ENCODE results near the gene INSR. TPM values are rescaled to one million over a fixed set of nuclear protein-coding genes. Genes with fewer than 3 reads are reported as not detected.

The INSR gene
- total RNA-seq, 2 donors from 2014 or later: 58.7 to 62.2 TPM

DNA sequence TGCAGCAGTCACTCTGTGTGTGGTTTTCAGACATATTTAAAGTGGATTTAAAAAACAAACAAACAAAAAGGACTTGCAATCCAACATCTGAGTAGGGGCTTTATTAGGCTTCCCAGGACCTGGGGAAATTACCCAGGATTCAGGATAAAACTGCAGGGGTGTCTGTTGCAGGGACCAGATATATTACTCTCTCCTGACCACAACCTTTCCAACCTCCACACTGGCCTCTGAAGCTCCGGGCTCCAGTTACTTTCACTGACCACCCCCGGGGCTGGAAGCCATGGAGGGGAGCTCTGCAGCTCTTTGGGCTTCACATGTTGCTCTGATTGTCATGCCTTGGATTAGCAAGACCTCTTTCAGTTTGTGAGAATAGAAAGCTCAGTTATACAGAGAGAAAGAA is 75.2 kb downstream of the INSR start:
- Histone ChIP-seq H3K27me3 (no peaks in the 10 kb centered on the region), H3K27ac (no peak overlapping the region), H3K9ac (ENCODE audit: low read depth in 2 of 2, low read length in 2 of 2) (no peak overlapping the region), H3K4me1 (no peaks in the 10 kb centered on the region), H3K36me3 (no peaks in the 10 kb centered on the region), H3K9me3 (no peaks in the 10 kb centered on the region), H3K4me3 (no peak overlapping the region)
- no peak for DNase-seq
- TF ChIP-seq, protein P1, sequence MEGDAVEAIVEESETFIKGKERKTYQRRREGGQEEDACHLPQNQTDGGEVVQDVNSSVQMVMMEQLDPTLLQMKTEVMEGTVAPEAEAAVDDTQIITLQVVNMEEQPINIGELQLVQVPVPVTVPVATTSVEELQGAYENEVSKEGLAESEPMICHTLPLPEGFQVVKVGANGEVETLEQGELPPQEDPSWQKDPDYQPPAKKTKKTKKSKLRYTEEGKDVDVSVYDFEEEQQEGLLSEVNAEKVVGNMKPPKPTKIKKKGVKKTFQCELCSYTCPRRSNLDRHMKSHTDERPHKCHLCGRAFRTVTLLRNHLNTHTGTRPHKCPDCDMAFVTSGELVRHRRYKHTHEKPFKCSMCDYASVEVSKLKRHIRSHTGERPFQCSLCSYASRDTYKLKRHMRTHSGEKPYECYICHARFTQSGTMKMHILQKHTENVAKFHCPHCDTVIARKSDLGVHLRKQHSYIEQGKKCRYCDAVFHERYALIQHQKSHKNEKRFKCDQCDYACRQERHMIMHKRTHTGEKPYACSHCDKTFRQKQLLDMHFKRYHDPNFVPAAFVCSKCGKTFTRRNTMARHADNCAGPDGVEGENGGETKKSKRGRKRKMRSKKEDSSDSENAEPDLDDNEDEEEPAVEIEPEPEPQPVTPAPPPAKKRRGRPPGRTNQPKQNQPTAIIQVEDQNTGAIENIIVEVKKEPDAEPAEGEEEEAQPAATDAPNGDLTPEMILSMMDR (IDR thresholded peaks at IDR 0.05): no peak
- intact Hi-C loops (cut with DNase I): no loop called here

DNA sequence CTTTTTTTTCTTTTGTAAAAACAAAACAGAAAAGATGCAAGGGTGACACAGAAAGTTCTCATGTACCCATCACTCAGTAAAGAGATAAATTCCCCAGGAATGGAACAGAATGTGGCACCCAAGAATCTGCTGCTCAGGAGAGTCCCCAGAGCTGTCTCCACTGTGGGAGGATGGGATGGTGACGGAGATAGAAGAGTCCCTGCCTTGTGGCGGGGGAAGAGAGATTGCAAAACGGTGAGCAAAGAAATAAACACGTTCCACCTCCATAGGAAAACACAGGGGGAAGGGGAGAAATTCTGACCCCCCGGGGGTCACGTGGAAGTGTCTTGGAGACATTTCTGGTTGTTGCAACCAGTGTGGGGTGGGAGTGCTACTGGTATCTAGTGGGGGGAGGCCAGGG is 76.4 kb downstream of the INSR start:
- H3K27ac ChIP-seq: no peak overlapping the region
- DNase-seq: no peak
- no peaks in the 10 kb centered on the region for H3K27me3 ChIP-seq
- H3K9me3 ChIP-seq: no peaks in the 10 kb centered on the region
- H3K4me3 ChIP-seq: no peak overlapping the region
- H3K9ac ChIP-seq (ENCODE audit: low read depth in 2 of 2, low read length in 2 of 2): no peak overlapping the region
- H3K4me1 ChIP-seq: no peaks in the 10 kb centered on the region
- no peaks in the 10 kb centered on the region for H3K36me3 ChIP-seq
- intact Hi-C loops (cut with DNase I): no loop called here
- TF ChIP-seq, protein P1 (IDR thresholded peaks at IDR 0.05): no peak

DNA sequence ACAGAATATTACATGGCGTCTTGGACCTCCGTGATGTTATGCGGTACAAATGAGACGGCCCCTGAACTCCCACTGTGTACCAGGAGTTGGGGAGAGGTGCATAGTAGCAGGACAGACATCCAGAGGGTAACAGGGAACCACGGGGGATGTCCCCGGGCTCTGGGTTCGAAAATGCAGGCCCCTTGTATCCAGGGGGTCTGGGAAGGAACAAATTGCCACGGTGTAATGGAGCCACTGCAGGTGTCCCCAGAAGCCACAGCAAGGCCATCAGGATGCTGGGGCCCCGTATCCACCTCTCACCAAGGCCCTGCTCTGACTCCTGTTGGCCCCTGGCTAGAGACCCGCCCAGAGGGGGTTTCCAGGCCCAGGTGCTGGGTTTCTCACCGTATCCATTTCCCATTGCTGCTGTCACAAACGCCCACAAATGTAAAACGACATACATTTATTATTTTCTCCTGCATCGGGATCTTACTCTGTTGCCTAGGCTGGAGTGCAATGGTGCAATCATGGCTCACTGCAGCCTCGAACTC is 77.8 kb downstream of the INSR start:
- H3K27me3 ChIP-seq: no peaks in the 10 kb centered on the region
- no peaks in the 10 kb centered on the region for H3K36me3 ChIP-seq
- no peak overlapping the region for H3K27ac ChIP-seq
- no peak overlapping the region for H3K9ac ChIP-seq (ENCODE audit: low read depth in 2 of 2, low read length in 2 of 2)
- TF ChIP-seq, protein P1 (IDR thresholded peaks at IDR 0.05): no peak
- DNase-seq: no peak
- no peaks in the 10 kb centered on the region for H3K9me3 ChIP-seq
- no peaks in the 10 kb centered on the region for H3K4me1 ChIP-seq
- no peak overlapping the region for H3K4me3 ChIP-seq
- intact Hi-C loops (cut with DNase I): no loop called here

DNA sequence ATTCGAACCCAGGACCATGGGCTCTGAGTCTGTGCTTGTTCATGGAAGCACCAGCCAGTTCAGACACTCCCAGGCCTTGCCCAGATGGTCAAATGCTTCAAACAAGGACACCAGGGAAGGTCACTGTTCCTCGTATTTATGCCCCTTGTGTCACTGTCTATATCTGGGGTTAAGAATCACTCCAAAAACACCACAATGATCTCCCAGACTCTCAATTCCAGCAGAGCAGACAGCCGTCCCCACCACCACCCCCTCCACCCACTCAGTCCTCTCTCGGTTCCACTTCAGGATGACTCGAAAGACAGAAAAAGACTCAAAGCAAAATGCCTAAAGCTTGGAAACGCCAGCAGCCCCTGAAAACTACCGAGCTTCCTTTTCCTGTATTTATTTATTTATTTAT is 79.0 kb downstream of the INSR start:
- TF ChIP-seq, protein P1 (IDR thresholded peaks at IDR 0.05): no peak
- intact Hi-C loops (cut with DNase I): no loop called here
- H3K36me3 ChIP-seq: no peaks in the 10 kb centered on the region
- no peak overlapping the region for H3K27ac ChIP-seq
- H3K9me3 ChIP-seq: no peaks in the 10 kb centered on the region
- no peaks in the 10 kb centered on the region for H3K27me3 ChIP-seq
- DNase-seq: no peak
- no peaks in the 10 kb centered on the region for H3K4me1 ChIP-seq
- H3K4me3 ChIP-seq: no peak overlapping the region
- H3K9ac ChIP-seq (ENCODE audit: low read depth in 2 of 2, low read length in 2 of 2): no peak overlapping the region

DNA sequence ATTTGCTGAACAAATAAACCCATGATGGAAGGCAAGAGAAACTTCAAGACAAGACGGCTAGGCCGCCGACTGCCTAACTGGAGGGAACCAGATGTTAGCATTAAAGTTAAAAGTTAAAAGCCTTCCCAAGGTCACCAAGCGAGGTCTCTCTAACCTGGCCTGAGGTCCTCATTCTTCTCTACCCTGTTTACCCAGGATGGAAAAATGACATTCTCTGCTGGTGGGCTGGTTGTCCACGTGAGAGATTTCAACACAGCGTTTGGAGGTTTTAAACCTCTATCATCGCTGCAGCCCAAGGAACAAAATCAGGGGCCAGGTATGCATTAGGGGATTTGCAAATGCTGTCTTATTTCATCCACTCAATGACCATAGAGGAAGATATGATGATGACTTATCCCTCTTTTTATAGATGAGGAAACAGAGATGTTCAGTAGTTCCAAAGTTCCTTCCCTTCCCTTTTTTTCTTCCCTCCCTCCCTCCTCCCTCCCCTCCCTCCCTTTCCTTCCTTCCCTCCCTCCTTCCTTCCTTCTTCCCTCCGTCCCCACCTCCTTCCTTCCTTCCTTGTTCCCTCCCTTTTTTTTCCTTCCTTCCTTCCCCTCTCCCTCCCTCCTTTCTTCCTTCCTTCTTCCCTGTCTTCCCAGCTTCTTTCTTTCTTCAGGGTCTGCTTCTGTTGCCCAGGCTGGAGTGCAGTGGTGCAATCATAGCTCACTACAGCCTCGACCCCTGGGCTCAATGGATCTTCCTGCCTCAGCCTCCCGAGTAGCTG is 79.7 kb downstream of the INSR start:
- DNase-seq: no peak
- Histone ChIP-seq H3K9me3 (no peaks in the 10 kb centered on the region), H3K4me1 (no peaks in the 10 kb centered on the region), H3K36me3 (no peaks in the 10 kb centered on the region), H3K9ac (ENCODE audit: low read depth in 2 of 2, low read length in 2 of 2) (no peak overlapping the region), H3K4me3 (no peak overlapping the region), H3K27me3 (no peaks in the 10 kb centered on the region), H3K27ac (no peak overlapping the region)
- TF ChIP-seq, protein P1 (IDR thresholded peaks at IDR 0.05): no peak
- intact Hi-C loops (cut with DNase I): no loop called here

Data from colonic mucosa (tissue), 4 donors.